ENCODE results near the gene SGPP1.
A peak's percentile ranks its signal among the peaks of the same experiment; 100 is the strongest.

Gene SGPP1

DNA sequence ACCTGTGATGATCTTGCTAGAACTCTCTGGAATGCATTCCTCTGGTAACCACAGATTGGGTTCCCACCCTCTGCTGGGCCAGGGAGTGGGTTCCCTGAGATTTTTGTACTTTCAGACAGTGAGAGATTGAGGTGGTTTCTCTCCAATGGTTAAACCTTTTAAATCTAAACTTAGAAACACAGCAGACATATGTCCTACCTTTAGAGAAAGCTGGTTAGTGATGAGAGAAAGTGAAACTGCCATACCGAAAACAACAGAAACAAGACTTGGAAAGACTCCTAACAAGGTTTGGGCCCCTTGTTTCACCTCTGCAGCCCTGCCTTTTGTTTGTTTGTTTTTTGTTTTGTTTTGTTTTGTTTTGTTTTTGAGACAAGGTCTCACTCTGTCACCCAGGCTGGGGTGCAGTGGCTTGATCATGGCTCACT lies 9.7 kb upstream of the SGPP1 start:
- no peaks in the 10 kb centered on the region for H3K27me3 ChIP-seq
- no peak overlapping the region for H3K4me3 ChIP-seq (ENCODE audit: low read depth in 1 of 2, low read length in 1 of 2)
- no peaks in the 10 kb centered on the region for H3K36me3 ChIP-seq
- H3K27ac ChIP-seq: no peak overlapping the region
- no peaks in the 10 kb centered on the region for H3K4me1 ChIP-seq (ENCODE audit: control insufficient read depth in 1 of 2, insufficient read depth in 1 of 2, low read depth in 1 of 2, low read length in 1 of 2)
- no peaks in the 10 kb centered on the region for H3K9me3 ChIP-seq
- no peak for TF ChIP-seq CTCF (IDR thresholded peaks at IDR 0.05)

DNA sequence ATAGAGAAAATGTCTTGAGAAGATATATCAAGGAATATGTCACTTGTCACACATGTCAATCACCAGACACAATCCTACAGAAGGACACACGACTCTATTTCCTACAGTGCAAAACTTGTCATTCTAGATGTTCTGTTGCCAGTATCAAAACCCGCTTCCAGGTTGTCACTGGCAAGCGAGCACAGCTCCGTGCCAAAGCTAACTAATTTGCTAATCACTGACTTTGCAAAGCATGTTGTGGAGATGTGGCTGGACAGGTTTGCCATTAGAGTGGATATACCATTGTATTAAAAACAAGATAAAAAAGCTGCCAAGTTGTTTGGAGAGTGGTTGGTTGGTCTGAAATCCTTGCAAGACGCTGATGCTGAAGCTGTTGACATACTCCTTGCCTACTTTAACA lies 7.9 kb upstream of the SGPP1 start:
- Histone ChIP-seq H3K27me3 (peaks cover 8% of the 10 kb centered on the region), H3K9me3 (no peaks in the 10 kb centered on the region), H3K4me3 (ENCODE audit: low read depth in 1 of 2, low read length in 1 of 2) (no peak overlapping the region), H3K36me3 (no peaks in the 10 kb centered on the region), H3K4me1 (ENCODE audit: control insufficient read depth in 1 of 2, insufficient read depth in 1 of 2, low read depth in 1 of 2, low read length in 1 of 2) (no peaks in the 10 kb centered on the region), H3K27ac (no peak overlapping the region)
- TF ChIP-seq CTCF (IDR thresholded peaks at IDR 0.05): no peak

GRCh38 chr14:63730659-63731058 lies 2.8 kb upstream of the SGPP1 start:
- H3K4me3 ChIP-seq (ENCODE audit: low read depth in 1 of 2, low read length in 1 of 2): no peak overlapping the region
- peaks cover 55% of the 10 kb centered on the region for H3K27me3 ChIP-seq
- no peaks in the 10 kb centered on the region for H3K9me3 ChIP-seq
- no peak overlapping the region for H3K27ac ChIP-seq
- H3K4me1 ChIP-seq (ENCODE audit: control insufficient read depth in 1 of 2, insufficient read depth in 1 of 2, low read depth in 1 of 2, low read length in 1 of 2): peaks cover 16 to 21% of the 10 kb centered on the region in 2 experiments
- H3K36me3 ChIP-seq: no peaks in the 10 kb centered on the region
- no peak for TF ChIP-seq CTCF (IDR thresholded peaks at IDR 0.05)

DNA sequence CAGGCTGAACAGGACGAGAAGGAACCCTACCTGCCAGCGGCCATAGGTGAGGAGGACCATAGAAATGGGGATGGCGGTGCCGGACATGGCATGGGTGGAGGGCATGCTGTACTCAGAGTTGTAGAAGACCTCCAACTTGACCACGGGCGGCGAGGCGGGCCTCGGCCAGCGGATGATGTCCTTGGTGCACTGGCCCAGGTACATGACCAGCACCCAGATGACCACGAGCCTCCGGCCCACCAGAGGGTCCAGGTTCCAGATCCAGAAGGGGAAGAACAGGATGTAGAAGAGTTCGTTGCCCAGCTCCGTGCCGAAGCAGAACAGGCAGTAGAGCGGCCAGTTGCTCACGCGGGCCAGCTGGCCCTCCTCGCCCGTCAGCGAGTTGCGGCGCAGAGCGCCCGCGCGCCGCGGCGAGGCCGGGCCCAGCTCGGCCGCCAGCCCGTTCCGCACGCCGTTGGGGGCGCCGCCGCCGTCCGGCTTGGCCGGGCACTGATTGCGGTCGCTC lies 582 bp downstream of the SGPP1 start:
- H3K36me3 ChIP-seq: no peaks in the 10 kb centered on the region
- TF ChIP-seq CTCF (IDR thresholded peaks at IDR 0.05): no peak
- H3K4me3 ChIP-seq (ENCODE audit: low read depth in 1 of 2, low read length in 1 of 2): peak overlapping the region; percentile 76 to 83
- H3K9me3 ChIP-seq: no peaks in the 10 kb centered on the region
- H3K4me1 ChIP-seq (ENCODE audit: control insufficient read depth in 1 of 2, insufficient read depth in 1 of 2, low read depth in 1 of 2, low read length in 1 of 2): peaks cover 16 to 21% of the 10 kb centered on the region in 2 experiments
- peak overlapping the region; percentile 76 for H3K27ac ChIP-seq
- H3K27me3 ChIP-seq: peaks cover 67% of the 10 kb centered on the region

DNA sequence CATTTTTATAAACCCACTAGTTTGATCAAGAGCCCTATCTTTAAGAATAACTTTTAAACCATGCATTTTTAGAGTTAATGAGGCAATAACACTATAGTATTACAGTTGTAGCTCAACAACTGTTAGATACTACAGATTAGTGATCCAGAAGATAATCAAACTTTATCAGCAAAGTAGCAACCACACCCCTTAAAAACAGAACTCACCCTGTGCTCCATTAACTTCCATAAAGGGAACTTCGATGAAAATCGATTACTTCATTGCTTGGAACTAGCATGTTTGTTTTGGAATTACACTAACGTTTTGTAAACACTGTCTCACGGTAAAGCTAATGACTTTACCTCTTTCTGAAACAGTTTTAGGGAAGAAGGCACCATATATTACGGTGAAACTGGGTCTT lies 1.4 kb downstream of the SGPP1 start:
- no peak for TF ChIP-seq CTCF (IDR thresholded peaks at IDR 0.05)
- peaks cover 64% of the 10 kb centered on the region for H3K27me3 ChIP-seq
- no peak overlapping the region for H3K27ac ChIP-seq
- peak overlapping the region; percentile 76 to 83 for H3K4me3 ChIP-seq (ENCODE audit: low read depth in 1 of 2, low read length in 1 of 2)
- H3K36me3 ChIP-seq: no peaks in the 10 kb centered on the region
- H3K9me3 ChIP-seq: no peaks in the 10 kb centered on the region
- H3K4me1 ChIP-seq (ENCODE audit: control insufficient read depth in 1 of 2, insufficient read depth in 1 of 2, low read depth in 1 of 2, low read length in 1 of 2): peaks cover 16 to 21% of the 10 kb centered on the region in 2 experiments
